ENCODE results near the gene TLE3.
A peak's percentile ranks its signal among the peaks of the same experiment; 100 is the strongest.

Gene TLE3

GRCh38 chr15:70098461-70099166 lies 897 bp upstream of the TLE3 start:
- DNase-seq = no peak

- DNase-seq = no peak
These were observed 390 bp upstream of the TLE3 start for GRCh38 chr15:70098153-70098460.

GRCh38 chr15:70097063-70097320 lies 725 bp downstream of the TLE3 start:
- DNase-seq = no peak

GRCh38 chr15:70096215-70097062 lies 1.3 kb downstream of the TLE3 start:
- DNase-seq = peak; percentile 42

- DNase-seq = no peak
These were observed 2.1 kb downstream of the TLE3 start for GRCh38 chr15:70095408-70096214.

- DNase-seq = peak; percentile 70
These were observed 2.9 kb downstream of the TLE3 start for GRCh38 chr15:70094690-70095311.

GRCh38 chr15:70093481-70094319 lies 4.0 kb downstream of the TLE3 start:
- DNase-seq = no peak

- no peak for DNase-seq
These were observed 4.6 kb downstream of the TLE3 start for GRCh38 chr15:70093070-70093469.

GRCh38 chr15:70092464-70093027 lies 5.2 kb downstream of the TLE3 start:
- DNase-seq = no peak

GRCh38 chr15:70091726-70092463 lies 5.8 kb downstream of the TLE3 start:
- DNase-seq = peak; percentile 61

- DNase-seq = no peak
These were observed 7.1 kb downstream of the TLE3 start for GRCh38 chr15:70090436-70091296.

- no peak for DNase-seq
These were observed 8.1 kb downstream of the TLE3 start for GRCh38 chr15:70089692-70089971.

GRCh38 chr15:70088887-70089691 lies 8.6 kb downstream of the TLE3 start:
- DNase-seq = peak; percentile 35

GRCh38 chr15:70088455-70088854 lies 9.3 kb downstream of the TLE3 start:
- DNase-seq = peak; percentile 54

- DNase-seq = no peak
These were observed 9.9 kb downstream of the TLE3 start for GRCh38 chr15:70087708-70088352.

GRCh38 chr15:70086636-70087035 lies 11.1 kb downstream of the TLE3 start:
- no peak for DNase-seq

- DNase-seq = no peak
These were observed 13.3 kb downstream of the TLE3 start for GRCh38 chr15:70084461-70084860.

- DNase-seq = no peak
These were observed 13.8 kb downstream of the TLE3 start for GRCh38 chr15:70083946-70084345.

- DNase-seq = no peak
These were observed 14.3 kb downstream of the TLE3 start for GRCh38 chr15:70083418-70083817.

Measured in NCI-H510A (cell line).